ENCODE data around the gene EMSY. TPM values are rescaled to one million over a fixed set of nuclear protein-coding genes. Genes with fewer than 3 reads are reported as not detected.

EMSY gene
- total RNA-seq, 5 donors from 2014 or later (not counting 1 experiment from before 2014, with no cell fraction given): 33.4 to 39.0 (median 38.0) TPM

DNA sequence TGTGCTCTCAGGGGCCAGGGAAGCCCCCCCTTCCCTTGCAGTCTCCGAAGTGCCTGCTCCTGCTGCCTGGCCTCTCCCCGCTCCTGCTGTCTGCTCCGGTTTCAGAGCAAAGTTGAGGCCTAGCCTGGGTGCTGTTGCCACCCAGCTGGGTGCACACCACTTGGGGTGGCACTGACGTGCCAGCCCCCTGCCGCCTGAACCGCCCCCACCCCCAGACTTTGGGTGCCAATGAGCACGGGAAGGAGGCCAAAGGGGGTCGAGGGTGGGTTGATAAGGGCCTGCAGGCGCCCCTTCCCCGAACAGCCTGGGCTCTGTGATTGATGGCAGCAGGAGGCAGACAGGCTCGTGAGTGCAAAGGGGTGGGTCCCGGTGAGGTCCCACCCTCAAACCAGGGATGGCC is 48.2 kb downstream of the EMSY start:
- Mint-ChIP-seq H3K27me3 (no peaks in the 10 kb centered on the region), H3K27ac (no peak overlapping the region), H3K9me3 (no peaks in the 10 kb centered on the region), H3K4me3 (no peak overlapping the region), H3K4me1 (peaks cover 17 to 20% (median 18%) of the 10 kb centered on the region in 3 donors), H3K36me3 (peaks cover 50% of the 10 kb centered on the region)
- no peak overlapping the region for H3K27ac ChIP-seq (ENCODE audit: low read length)
- no peak overlapping the region for H3K4me3 ChIP-seq (ENCODE audit: control insufficient read depth in 1 of 2, extremely low read depth in 1 of 2, low read length in 1 of 2)
- POLR2A ChIA-PET: interaction anchor here in 1 of 2 donors (0.6 kb wide), 1 partner anchor 19 kb away, joined by 5 read pairs; no protein-coding TSS in a partner anchor
- peaks cover 0 to 17% of the 10 kb centered on the region in 2 experiments for H3K4me1 ChIP-seq (ENCODE audit: control insufficient read depth in 1 of 2, extremely low read depth in 1 of 2, insufficient read depth in 2 of 2, low read length in 2 of 2)
- H3K27me3 ChIP-seq (replicated peaks in 1 of 2; ENCODE audit: control insufficient read depth in 2 of 2, extremely low read depth in 1 of 2, insufficient read depth in 2 of 2, low read length in 1 of 2): no peaks in the 10 kb centered on the region
- no peak for DNase-seq
- H3K36me3 ChIP-seq (ENCODE audit: control insufficient read depth in 2 of 2, extremely low read depth in 1 of 2, insufficient read depth in 1 of 2, low read length in 1 of 2): peaks cover 5 to 23% of the 10 kb centered on the region in 2 donors
- CTCF ChIA-PET: no interaction called here
- 91% methylated on average over 11 of the region's 12 CpGs for WGBS (ENCODE audit: insufficient coverage)
- no peaks in the 10 kb centered on the region for H3K9me3 ChIP-seq
- no peak for ATAC-seq (replicated peaks in 1 of 4)

DNA sequence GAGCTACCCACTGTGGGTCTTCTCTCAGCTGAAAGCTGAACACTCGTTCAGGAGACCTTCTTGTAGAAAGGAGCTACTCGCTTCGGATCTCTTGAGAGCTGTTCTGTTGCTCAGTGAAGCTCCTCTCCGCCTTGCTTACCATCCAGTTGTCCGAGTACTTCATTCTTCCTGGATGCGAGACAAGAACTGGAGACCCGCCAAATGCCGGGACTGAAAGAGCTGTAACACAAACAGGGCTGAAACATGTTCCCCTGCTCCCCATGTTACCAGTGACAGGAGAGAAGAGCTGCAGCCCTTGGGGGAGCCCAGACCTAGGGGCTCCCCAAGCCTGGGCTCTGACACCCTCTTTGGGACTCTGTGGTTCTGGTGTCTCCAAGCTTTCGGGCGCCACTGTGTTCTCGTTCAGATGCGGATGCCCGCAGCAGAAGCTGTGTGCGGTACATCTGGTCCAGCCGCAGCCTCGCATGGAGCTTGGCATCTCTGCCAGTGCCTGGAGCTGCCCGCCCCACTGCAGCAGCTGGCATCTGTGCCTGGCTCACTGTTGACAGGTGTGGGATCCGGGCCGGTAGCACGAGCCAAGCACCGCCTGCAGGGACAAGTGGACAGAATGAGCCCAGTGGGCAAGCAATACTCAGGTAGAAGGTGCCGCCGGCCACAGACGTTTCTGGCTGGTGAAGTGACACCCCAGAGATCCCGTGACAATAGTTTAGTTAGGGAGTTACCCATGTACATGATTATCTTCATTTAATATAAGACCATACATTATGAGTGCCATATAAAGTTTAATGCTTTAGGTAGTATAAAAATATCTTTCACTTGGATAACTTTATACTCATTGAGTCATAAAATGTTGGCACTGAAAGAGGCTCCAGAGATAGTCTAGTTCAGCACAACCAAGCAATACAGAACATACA is 49.1 kb downstream of the EMSY start:
- Histone ChIP-seq H3K27me3 (replicated peaks in 1 of 2; ENCODE audit: control insufficient read depth in 2 of 2, extremely low read depth in 1 of 2, insufficient read depth in 2 of 2, low read length in 1 of 2) (no peaks in the 10 kb centered on the region), H3K36me3 (ENCODE audit: control insufficient read depth in 2 of 2, extremely low read depth in 1 of 2, insufficient read depth in 1 of 2, low read length in 1 of 2) (peaks cover 4 to 23% of the 10 kb centered on the region in 2 donors), H3K9me3 (no peaks in the 10 kb centered on the region), H3K4me1 (ENCODE audit: control insufficient read depth in 1 of 2, extremely low read depth in 1 of 2, insufficient read depth in 2 of 2, low read length in 2 of 2) (peaks cover 0 to 17% of the 10 kb centered on the region in 2 experiments), H3K27ac (ENCODE audit: low read length) (no peak overlapping the region), H3K4me3 (ENCODE audit: control insufficient read depth in 1 of 2, extremely low read depth in 1 of 2, low read length in 1 of 2) (no peak overlapping the region)
- ATAC-seq (replicated peaks in 1 of 4) (no peak), DNase-seq (no peak)
- Mint-ChIP-seq H3K27me3 (no peaks in the 10 kb centered on the region), H3K4me1 (peaks cover 17 to 18% (median 17%) of the 10 kb centered on the region in 3 donors), H3K27ac (no peak overlapping the region), H3K4me3 (no peak overlapping the region), H3K9me3 (no peaks in the 10 kb centered on the region), H3K36me3 (peaks cover 47% of the 10 kb centered on the region)
- ChIA-PET POLR2A (no interaction called here), CTCF (no interaction called here)
- WGBS (ENCODE audit: insufficient coverage): 98% methylated on average over 21 of the region's 25 CpGs

DNA sequence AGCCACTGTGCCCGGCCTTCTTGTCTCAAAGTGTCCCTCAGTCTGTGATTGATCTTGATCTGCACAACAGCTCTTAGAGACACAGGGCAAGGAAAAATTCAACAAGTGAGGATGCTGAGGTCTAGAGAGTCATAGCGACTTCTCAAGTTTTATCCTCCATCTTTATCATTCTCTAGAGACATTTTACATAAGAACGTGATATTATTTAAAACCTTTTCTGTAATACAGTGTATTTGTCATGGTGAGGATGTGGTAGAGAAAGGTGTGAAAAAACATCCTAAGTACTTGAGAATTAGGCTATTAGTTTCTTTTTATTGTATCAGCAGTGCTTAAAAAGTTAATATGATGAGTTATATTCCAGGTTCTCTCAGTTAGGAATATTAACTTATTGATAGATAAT is 50.2 kb downstream of the EMSY start:
- Mint-ChIP-seq H3K4me3 (no peak overlapping the region), H3K36me3 (peaks cover 40% of the 10 kb centered on the region)

DNA sequence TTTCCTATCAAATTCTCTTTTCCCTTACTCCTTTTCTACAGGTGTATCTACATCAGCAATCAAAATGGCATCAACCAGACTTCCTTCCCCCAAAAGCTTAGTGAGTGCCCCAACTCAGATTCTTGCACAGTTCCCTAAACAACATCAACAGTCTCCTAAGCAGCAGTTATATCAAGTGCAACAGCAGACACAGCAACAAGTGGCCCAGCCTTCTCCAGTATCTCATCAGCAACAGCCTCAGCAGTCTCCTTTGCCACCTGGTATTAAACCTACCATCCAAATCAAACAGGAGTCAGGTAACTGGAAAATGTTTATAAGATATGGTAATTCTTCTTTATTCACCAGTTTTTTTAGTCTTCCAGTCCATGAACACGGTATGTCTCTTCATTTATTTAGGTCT is 51.4 kb downstream of the EMSY start:
- no peak overlapping the region for H3K4me3 Mint-ChIP-seq

More for the DNA sequence above, 50.2 kb downstream of the EMSY start:
- Histone ChIP-seq H3K36me3 (ENCODE audit: control insufficient read depth in 2 of 2, extremely low read depth in 1 of 2, insufficient read depth in 1 of 2, low read length in 1 of 2) (peaks cover 9 to 23% of the 10 kb centered on the region in 2 donors), H3K9me3 (no peaks in the 10 kb centered on the region), H3K4me1 (ENCODE audit: control insufficient read depth in 1 of 2, extremely low read depth in 1 of 2, insufficient read depth in 2 of 2, low read length in 2 of 2) (peaks cover 0 to 17% of the 10 kb centered on the region in 2 experiments), H3K27ac (ENCODE audit: low read length) (peak overlapping the region; percentile 65), H3K27me3 (replicated peaks in 1 of 2; ENCODE audit: control insufficient read depth in 2 of 2, extremely low read depth in 1 of 2, insufficient read depth in 2 of 2, low read length in 1 of 2) (no peaks in the 10 kb centered on the region), H3K4me3 (ENCODE audit: control insufficient read depth in 1 of 2, extremely low read depth in 1 of 2, low read length in 1 of 2) (no peak overlapping the region)
- 75% methylated on average over 1 of the region's 3 CpGs for WGBS (ENCODE audit: insufficient coverage)
- CTCF ChIA-PET: no interaction called here
- Mint-ChIP-seq H3K4me1 (peaks cover 17 to 18% (median 17%) of the 10 kb centered on the region in 3 donors), H3K9me3 (no peaks in the 10 kb centered on the region), H3K27ac (peak overlapping the region; percentile 81 to 87), H3K27me3 (no peaks in the 10 kb centered on the region)
- peak in 1 of 4 experiments; percentile 44 for ATAC-seq (replicated peaks in 1 of 4)
- POLR2A ChIA-PET: no interaction called here
- peak in 1 of 35 experiments; percentile 33 for DNase-seq

DNA sequence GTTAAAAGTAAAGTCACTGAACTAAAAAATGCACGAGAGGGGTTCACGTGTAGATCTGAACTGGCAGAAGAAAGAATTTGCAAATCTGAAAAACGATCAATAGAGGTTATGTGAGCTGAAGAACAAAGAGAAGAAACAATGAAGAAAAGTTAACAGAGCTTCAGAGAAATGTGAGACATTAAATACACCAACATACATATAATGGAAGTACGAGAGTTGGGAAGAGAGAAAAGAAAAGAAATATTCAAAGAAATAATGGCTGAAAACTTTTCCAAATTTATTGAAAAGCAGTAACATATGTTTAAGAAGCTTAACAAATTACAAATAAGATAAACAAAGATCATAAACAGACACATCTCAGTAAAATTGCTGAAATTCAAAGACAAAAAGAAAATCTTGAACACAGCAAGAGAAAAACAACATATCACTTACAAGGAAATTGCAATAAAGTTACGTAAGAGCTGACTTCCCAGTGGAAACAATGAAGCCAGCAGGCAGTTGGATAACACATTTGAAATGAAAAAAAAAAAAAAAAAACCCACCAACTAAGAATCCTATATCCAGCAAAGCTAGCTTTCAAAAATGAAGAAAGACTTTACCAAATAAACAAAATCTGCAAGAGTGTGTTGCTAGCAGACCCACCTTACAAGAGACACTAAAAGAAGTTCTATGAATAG is 56.8 kb downstream of the EMSY start:
- DNase-seq (no peak), ATAC-seq (replicated peaks in 1 of 4) (no peak)
- H3K4me1 Mint-ChIP-seq: peaks cover 0 to 3% (median 3%) of the 10 kb centered on the region in 3 donors
- Histone ChIP-seq H3K4me3 (ENCODE audit: control insufficient read depth in 1 of 2, extremely low read depth in 1 of 2, low read length in 1 of 2) (no peak overlapping the region), H3K4me1 (ENCODE audit: control insufficient read depth in 1 of 2, extremely low read depth in 1 of 2, insufficient read depth in 2 of 2, low read length in 2 of 2) (no peaks in the 10 kb centered on the region), H3K27ac (ENCODE audit: low read length) (no peak overlapping the region), H3K27me3 (replicated peaks in 1 of 2; ENCODE audit: control insufficient read depth in 2 of 2, extremely low read depth in 1 of 2, insufficient read depth in 2 of 2, low read length in 1 of 2) (no peaks in the 10 kb centered on the region), H3K9me3 (no peaks in the 10 kb centered on the region), H3K36me3 (ENCODE audit: control insufficient read depth in 2 of 2, extremely low read depth in 1 of 2, insufficient read depth in 1 of 2, low read length in 1 of 2) (peaks cover 9 to 10% of the 10 kb centered on the region in 2 donors)
- H3K36me3 Mint-ChIP-seq: peaks cover 45% of the 10 kb centered on the region
- H3K4me3 Mint-ChIP-seq: no peak overlapping the region
- ChIA-PET CTCF (no interaction called here), POLR2A (no interaction called here)
- H3K9me3 Mint-ChIP-seq: peaks cover 0 to 14% (median 8%) of the 10 kb centered on the region in 3 donors
- H3K27me3 Mint-ChIP-seq: no peaks in the 10 kb centered on the region
- no peak overlapping the region for H3K27ac Mint-ChIP-seq
- no CpG with 5 or more reads among the region's 5 CpGs for WGBS (ENCODE audit: insufficient coverage)

More for the DNA sequence above, 51.4 kb downstream of the EMSY start:
- Histone ChIP-seq H3K27me3 (replicated peaks in 1 of 2; ENCODE audit: control insufficient read depth in 2 of 2, extremely low read depth in 1 of 2, insufficient read depth in 2 of 2, low read length in 1 of 2) (no peaks in the 10 kb centered on the region), H3K27ac (ENCODE audit: low read length) (no peak overlapping the region), H3K4me1 (ENCODE audit: control insufficient read depth in 1 of 2, extremely low read depth in 1 of 2, insufficient read depth in 2 of 2, low read length in 2 of 2) (peaks cover 0 to 17% of the 10 kb centered on the region in 2 experiments), H3K4me3 (ENCODE audit: control insufficient read depth in 1 of 2, extremely low read depth in 1 of 2, low read length in 1 of 2) (no peak overlapping the region), H3K9me3 (no peaks in the 10 kb centered on the region), H3K36me3 (ENCODE audit: control insufficient read depth in 2 of 2, extremely low read depth in 1 of 2, insufficient read depth in 1 of 2, low read length in 1 of 2) (peaks cover 9 to 31% of the 10 kb centered on the region in 2 donors)
- Mint-ChIP-seq H3K36me3 (peaks cover 44% of the 10 kb centered on the region), H3K4me1 (peaks cover 17 to 18% (median 17%) of the 10 kb centered on the region in 3 donors), H3K27me3 (no peaks in the 10 kb centered on the region), H3K27ac (peak overlapping the region; percentile 1 to 26), H3K9me3 (peaks cover 0 to 8% (median 4%) of the 10 kb centered on the region in 3 donors)
- POLR2A ChIA-PET: no interaction called here
- no peak for ATAC-seq (replicated peaks in 1 of 4)
- CTCF ChIA-PET: no interaction called here
- DNase-seq: no peak
- no CpG with 5 or more reads among the region's 1 CpG for WGBS (ENCODE audit: insufficient coverage)

DNA sequence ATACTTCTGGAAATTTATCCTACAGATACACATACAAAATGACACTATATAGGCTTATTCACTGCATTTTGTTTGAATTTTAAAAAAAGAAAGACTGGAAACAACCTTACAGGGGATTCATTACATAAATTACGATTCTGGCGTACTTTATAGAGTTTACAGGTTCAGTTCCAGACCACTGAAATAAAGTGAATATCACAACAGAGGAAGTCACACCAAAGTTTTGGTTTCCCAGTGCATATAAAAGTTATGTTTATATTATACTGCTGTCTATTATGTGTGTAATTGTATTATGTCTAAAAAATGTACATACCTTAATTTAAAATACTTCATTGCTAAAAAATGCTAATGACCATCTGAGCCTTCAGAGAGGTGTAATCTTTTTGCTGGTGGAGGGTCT is 62.0 kb downstream of the EMSY start:
- H3K36me3 Mint-ChIP-seq: peaks cover 33% of the 10 kb centered on the region
- DNase-seq: no peak
- Histone ChIP-seq H3K36me3 (ENCODE audit: control insufficient read depth in 2 of 2, extremely low read depth in 1 of 2, insufficient read depth in 1 of 2, low read length in 1 of 2) (peaks cover 0 to 3% of the 10 kb centered on the region in 2 donors), H3K27ac (ENCODE audit: low read length) (no peak overlapping the region), H3K4me3 (ENCODE audit: control insufficient read depth in 1 of 2, extremely low read depth in 1 of 2, low read length in 1 of 2) (no peak overlapping the region), H3K4me1 (ENCODE audit: control insufficient read depth in 1 of 2, extremely low read depth in 1 of 2, insufficient read depth in 2 of 2, low read length in 2 of 2) (no peaks in the 10 kb centered on the region), H3K27me3 (replicated peaks in 1 of 2; ENCODE audit: control insufficient read depth in 2 of 2, extremely low read depth in 1 of 2, insufficient read depth in 2 of 2, low read length in 1 of 2) (no peaks in the 10 kb centered on the region), H3K9me3 (no peaks in the 10 kb centered on the region)
- ChIA-PET CTCF (no interaction called here), POLR2A (no interaction called here)
- H3K9me3 Mint-ChIP-seq: no peaks in the 10 kb centered on the region
- H3K27me3 Mint-ChIP-seq: no peaks in the 10 kb centered on the region
- peaks cover 0 to 4% (median 0%) of the 10 kb centered on the region in 3 donors for H3K4me1 Mint-ChIP-seq
- no peak overlapping the region for H3K27ac Mint-ChIP-seq
- H3K4me3 Mint-ChIP-seq: no peak overlapping the region
- no peak for ATAC-seq (replicated peaks in 1 of 4)
- no CpG with 5 or more reads among the region's 2 CpGs for WGBS (ENCODE audit: insufficient coverage)
